ENCODE data around the gene ERVH48-1. TPM values are rescaled to one million over a fixed set of nuclear protein-coding genes. Genes with fewer than 3 reads are reported as not detected.
A peak's percentile ranks its signal among the peaks of the same experiment; 100 is the strongest.

The ERVH48-1 gene
- total and polyA plus RNA-seq, 3 donors from 2014 or later, result 0.24 to 0.47 (median 0.25) TPM

GRCh38 chr21:42923553-42924432 lies 1.6 kb downstream of the ERVH48-1 start:
- H3K27ac ChIP-seq, result no peak overlapping the region

GRCh38 chr21:42922918-42923317 lies 2.5 kb downstream of the ERVH48-1 start:
- 54 to 85% methylated on average over 6 to 18 of the region's 18 CpGs for WGBS, 2 donors
- H3K4me1 ChIP-seq, result peaks cover 2% of the 10 kb centered on the region
- H3K27me3 ChIP-seq, result no peaks in the 10 kb centered on the region
- H3K4me3 ChIP-seq, result peak overlapping the region in 1 of 2 donors; percentile 23
- no peak for TF ChIP-seq POLR2A (IDR thresholded peaks at IDR 0.05)
- TF ChIP-seq CTCF (IDR thresholded peaks at IDR 0.05), result no peak
- no peak for DNase-seq
- no peak overlapping the region for H3K27ac ChIP-seq
- no peaks in the 10 kb centered on the region for H3K9me3 ChIP-seq
- intact Hi-C loops (cut with DNase I; ENCODE audit: low total_unique reads), result no loop called here
- no peaks in the 10 kb centered on the region for H3K36me3 ChIP-seq (ENCODE audit: low read depth, missing control alignments)

More at GRCh38 chr21:42923553-42924432, 1.6 kb downstream of the ERVH48-1 start:
- H3K9me3 ChIP-seq, result no peaks in the 10 kb centered on the region
- TF ChIP-seq POLR2A (IDR thresholded peaks at IDR 0.05) (no peak), CTCF (IDR thresholded peaks at IDR 0.05) (peak; percentile 67 to 88 (median 73))
- WGBS, 2 donors, result 16 to 21% methylated on average over 18 of the region's 18 CpGs
- intact Hi-C loops (cut with DNase I; ENCODE audit: low total_unique reads), result no loop called here
- peaks cover 2% of the 10 kb centered on the region for H3K4me1 ChIP-seq
- H3K36me3 ChIP-seq (ENCODE audit: low read depth, missing control alignments), result no peaks in the 10 kb centered on the region
- no peaks in the 10 kb centered on the region for H3K27me3 ChIP-seq
- DNase-seq, result peak; percentile 88
- no peak overlapping the region for H3K4me3 ChIP-seq

- no peak for DNase-seq
- intact Hi-C loops (cut with DNase I; ENCODE audit: low total_unique reads), result no loop called here
- H3K27ac ChIP-seq, result no peak overlapping the region
- H3K27me3 ChIP-seq, result no peaks in the 10 kb centered on the region
- no peaks in the 10 kb centered on the region for H3K36me3 ChIP-seq (ENCODE audit: low read depth, missing control alignments)
- peaks cover 2% of the 10 kb centered on the region for H3K4me1 ChIP-seq
- no peaks in the 10 kb centered on the region for H3K9me3 ChIP-seq
- TF ChIP-seq CTCF (IDR thresholded peaks at IDR 0.05) (no peak), POLR2A (IDR thresholded peaks at IDR 0.05) (no peak)
- H3K4me3 ChIP-seq, result no peak overlapping the region
- WGBS, 2 donors, result 70 to 72% methylated on average over 4 of the region's 4 CpGs
Measured at GRCh38 chr21:42921927-42922326, 3.5 kb downstream of the ERVH48-1 start.

- Histone ChIP-seq H3K4me3 (no peak overlapping the region), H3K27me3 (no peaks in the 10 kb centered on the region), H3K4me1 (no peaks in the 10 kb centered on the region), H3K27ac (no peak overlapping the region), H3K9me3 (no peaks in the 10 kb centered on the region), H3K36me3 (ENCODE audit: low read depth, missing control alignments) (no peaks in the 10 kb centered on the region)
- 87 to 95% methylated on average over 6 of the region's 6 CpGs for WGBS, 2 donors
- TF ChIP-seq POLR2A (IDR thresholded peaks at IDR 0.05) (no peak), CTCF (IDR thresholded peaks at IDR 0.05) (no peak)
- no peak for DNase-seq
- intact Hi-C loops (cut with DNase I; ENCODE audit: low total_unique reads), result no loop called here
Measured at GRCh38 chr21:42918291-42918690, 7.1 kb downstream of the ERVH48-1 start.

Data from testis (tissue), 3 donors.